SK-N-SH treated with all-trans-retinoic acid at 6 μM for 48 hours (cell line): Measurements from ENCODE around the gene PEPD.

Source experiments
- ARNTL ChIP-seq: fragments of 450-650 bp; formaldehyde crosslinking; IDR thresholded peaks from 2 replicates; pipeline ENCODE4 v1.5.0; 2020; ENCODE audit warnings: low read depth, mild to moderate bottlenecking, moderate library complexity, borderline replicate concordance
- CSDC2 ChIP-seq: fragments of 250-450 bp; sonication (Bioruptor Pico); IDR thresholded peaks from 2 replicates; pipeline ENCODE4 v1.5.0; 2020; ENCODE audit warnings: mild to moderate bottlenecking, moderate library complexity
- GLIS3 ChIP-seq: fragments of 250-450 bp; sonication (Bioruptor Pico); IDR thresholded peaks from 2 replicates; pipeline ENCODE4 v1.5.0; 2020; ENCODE audit warnings: mild to moderate bottlenecking, moderate library complexity
- PATZ1 ChIP-seq: fragments of 250-450 bp; sonication (Bioruptor Pico); IDR thresholded peaks from 2 replicates; pipeline ENCODE4 v1.8.0; 2020; ENCODE audit warnings: mild to moderate bottlenecking, moderate library complexity, borderline replicate concordance
- POU6F1 ChIP-seq: fragments of 250-450 bp; sonication (Bioruptor Pico); IDR thresholded peaks from 2 replicates; pipeline ENCODE4 v1.8.0; 2021; ENCODE audit warnings: low read depth, mild to moderate bottlenecking, moderate library complexity, borderline replicate concordance
- ZNF70 ChIP-seq: fragments of 450-650 bp; formaldehyde crosslinking; IDR thresholded peaks from 2 replicates; pipeline ENCODE4 v1.5.0; 2020; ENCODE audit warnings: mild to moderate bottlenecking, moderate library complexity
- ZNF8 ChIP-seq: fragments of 450-650 bp; formaldehyde crosslinking; IDR thresholded peaks from 2 replicates; pipeline ENCODE4 v1.5.0; 2020; ENCODE audit warnings: mild to moderate bottlenecking, moderate library complexity

GRCh38 chr19:33493401-33494275, 28.0 kb downstream of the PEPD start:
- TF ChIP-seq GLIS3 (no peak), ARNTL (CRISPR knock-in tag) (no peak), CSDC2 (CRISPR knock-in tag) (no peak), ZNF8 (CRISPR knock-in tag) (no peak), PATZ1 (no peak), ZNF70 (CRISPR knock-in tag) (no peak), POU6F1 (CRISPR knock-in tag) (no peak)
